ENCODE data around the gene TRPM3. TPM values are rescaled to one million over a fixed set of nuclear protein-coding genes. Genes with fewer than 3 reads are reported as not detected.
"Not testable (repeated sequence)": the region's sequence is repeated elsewhere in the genome, so short reads cannot be mapped to it uniquely, and the experiment has no call there.

The TRPM3 gene
- total RNA-seq, 2 donors from 2014 or later, result 0.02 TPM; not detected in 1

DNA sequence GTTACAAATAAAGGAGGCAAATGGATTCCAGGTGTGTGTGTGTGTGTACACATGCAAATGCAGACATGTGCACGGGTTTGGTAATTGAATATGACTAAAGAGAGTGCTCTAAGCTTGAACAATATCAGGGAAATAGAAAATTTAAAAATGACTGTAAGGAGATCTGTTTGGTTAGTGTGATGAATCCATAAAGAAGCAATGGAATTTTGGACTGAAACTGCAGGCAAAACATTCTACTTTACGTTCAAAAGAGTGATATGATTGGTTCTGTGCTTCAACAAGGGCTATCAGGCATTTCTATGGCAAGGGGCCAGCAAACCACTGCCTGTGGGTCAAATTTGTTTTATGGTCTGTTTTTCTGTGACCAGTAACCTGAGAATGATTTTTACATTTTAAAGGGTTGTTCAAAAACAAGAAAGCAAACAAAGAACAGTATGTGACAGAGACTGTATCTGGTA is 374.1 kb downstream of the TRPM3 start:
- ATAC-seq (no peak), DNase-seq (ENCODE audit: low spot score in 2 of 2) (no peak)
- Mint-ChIP-seq H3K9me3 (peaks cover 0 to 5% of the 10 kb centered on the region in 2 donors), H3K27ac (no peak overlapping the region), H3K36me3 (no peaks in the 10 kb centered on the region)

DNA sequence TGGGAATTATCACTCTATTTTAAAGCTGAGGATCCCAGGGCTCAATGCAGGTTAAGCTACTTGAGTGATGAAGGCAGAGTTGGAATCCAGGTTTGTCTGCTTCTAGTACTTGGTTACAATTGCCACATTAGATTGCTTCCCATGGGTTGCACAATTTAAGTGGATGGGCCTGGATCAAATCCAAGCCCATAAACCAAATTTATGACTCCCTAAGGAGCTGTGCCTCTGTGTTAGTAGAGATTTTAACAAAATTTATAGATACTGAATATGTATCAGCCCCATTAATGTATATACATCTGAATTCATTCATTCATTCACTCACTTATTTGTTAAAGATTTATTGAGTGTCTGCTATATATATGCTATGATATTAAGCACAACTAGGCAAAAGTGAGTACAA is 374.7 kb downstream of the TRPM3 start:
- DNase-seq (ENCODE audit: low spot score in 2 of 2) (no peak), ATAC-seq (no peak)
- H3K36me3 Mint-ChIP-seq, result no peaks in the 10 kb centered on the region
- H3K27ac Mint-ChIP-seq, result no peak overlapping the region
- H3K9me3 Mint-ChIP-seq, result peaks cover 0 to 5% of the 10 kb centered on the region in 2 donors

DNA sequence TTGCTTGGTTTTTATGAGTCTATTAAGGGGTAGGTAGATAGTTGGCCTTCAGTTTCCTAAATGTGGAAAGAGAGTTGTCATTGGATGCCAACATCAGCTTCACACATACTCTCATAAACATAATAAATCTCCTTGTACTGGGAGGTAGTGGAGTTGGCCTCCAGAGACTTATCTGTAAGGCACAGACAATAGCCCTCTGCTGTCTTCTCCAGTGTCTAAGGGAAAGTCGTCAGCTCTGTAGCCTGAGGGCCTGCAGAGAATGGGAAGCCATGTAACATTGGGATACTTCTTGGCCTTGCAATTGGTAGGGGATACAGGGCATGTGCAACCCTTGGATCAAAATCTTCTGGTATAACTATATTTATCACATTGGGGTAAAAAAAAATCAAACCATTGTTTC is 375.1 kb downstream of the TRPM3 start:
- H3K9me3 Mint-ChIP-seq, result peaks cover 0 to 5% of the 10 kb centered on the region in 2 donors
- H3K36me3 Mint-ChIP-seq, result no peaks in the 10 kb centered on the region
- DNase-seq (ENCODE audit: low spot score in 2 of 2), result no peak
- H3K27ac Mint-ChIP-seq, result no peak overlapping the region
- no peak for ATAC-seq

DNA sequence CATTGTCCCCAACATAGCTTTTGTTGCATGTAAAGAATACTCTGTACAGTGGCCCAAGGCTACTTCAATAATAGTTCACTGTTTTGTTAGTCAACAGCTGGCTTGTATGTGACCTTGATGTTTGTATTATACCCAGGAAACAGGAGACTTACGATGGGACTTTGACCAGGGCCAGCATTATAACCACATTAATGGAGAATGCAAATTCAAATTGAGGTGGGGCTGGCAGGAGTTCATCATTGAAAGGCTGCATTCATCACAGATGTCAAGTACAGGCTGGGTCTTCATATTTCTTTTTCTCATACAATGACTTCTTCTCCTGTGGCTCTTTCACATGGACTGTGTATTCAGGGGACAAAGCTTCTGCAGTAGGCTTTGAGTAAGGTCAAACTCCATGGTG is 396.6 kb downstream of the TRPM3 start:
- H3K27ac Mint-ChIP-seq; H3K9me3 Mint-ChIP-seq; DNase-seq (ENCODE audit: low spot score in 2 of 2); H3K36me3 Mint-ChIP-seq; ATAC-seq: not testable (repeated sequence)

DNA sequence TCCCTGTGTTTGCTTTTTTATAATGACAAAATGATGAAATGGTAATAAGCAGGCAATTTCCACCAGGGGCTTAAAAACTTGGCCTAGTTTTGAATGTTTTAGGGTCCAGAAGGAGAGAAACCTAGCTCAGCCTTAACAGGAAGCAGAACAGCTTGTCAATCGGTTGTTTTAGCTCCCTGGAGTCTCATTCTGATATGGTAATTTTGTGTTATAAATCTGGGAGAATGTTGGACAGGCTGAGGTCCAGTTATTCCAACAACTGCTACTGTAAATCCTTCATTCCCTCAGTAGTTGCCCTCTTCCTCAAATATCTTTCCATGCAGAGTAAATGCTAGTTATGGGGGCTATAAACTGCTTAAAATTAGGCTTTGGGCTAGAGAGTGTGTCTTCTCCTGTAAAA is 397.4 kb downstream of the TRPM3 start:
- DNase-seq (ENCODE audit: low spot score in 2 of 2); H3K36me3 Mint-ChIP-seq; H3K9me3 Mint-ChIP-seq; H3K27ac Mint-ChIP-seq; ATAC-seq: not testable (repeated sequence)

DNA sequence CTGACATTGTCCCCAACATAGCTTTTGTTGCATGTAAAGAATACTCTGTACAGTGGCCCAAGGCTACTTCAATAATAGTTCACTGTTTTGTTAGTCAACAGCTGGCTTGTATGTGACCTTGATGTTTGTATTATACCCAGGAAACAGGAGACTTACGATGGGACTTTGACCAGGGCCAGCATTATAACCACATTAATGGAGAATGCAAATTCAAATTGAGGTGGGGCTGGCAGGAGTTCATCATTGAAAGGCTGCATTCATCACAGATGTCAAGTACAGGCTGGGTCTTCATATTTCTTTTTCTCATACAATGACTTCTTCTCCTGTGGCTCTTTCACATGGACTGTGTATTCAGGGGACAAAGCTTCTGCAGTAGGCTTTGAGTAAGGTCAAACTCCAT is 414.6 kb downstream of the TRPM3 start:
- H3K27ac Mint-ChIP-seq; H3K36me3 Mint-ChIP-seq; DNase-seq (ENCODE audit: low spot score in 2 of 2); ATAC-seq; H3K9me3 Mint-ChIP-seq: not testable (repeated sequence)

DNA sequence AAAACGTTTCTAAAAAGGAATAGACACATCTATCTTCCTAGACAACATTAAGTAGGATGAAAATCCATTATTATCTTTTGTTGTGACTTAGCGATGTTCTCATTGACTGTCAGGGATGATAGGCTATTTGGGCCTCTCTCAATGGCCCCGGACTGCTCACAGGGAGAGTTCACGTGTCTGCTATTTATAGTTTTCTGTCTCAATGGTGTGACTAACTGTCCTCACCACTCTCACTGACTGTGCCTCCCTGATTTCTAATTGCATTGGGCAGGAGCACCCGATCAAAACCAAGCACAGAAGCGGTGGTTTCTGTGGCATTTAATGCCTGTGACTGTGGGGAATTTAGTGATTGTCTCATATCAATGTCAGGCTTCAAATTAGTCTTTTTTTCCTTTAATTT is 420.3 kb downstream of the TRPM3 start:
- DNase-seq (ENCODE audit: low spot score in 2 of 2) (no peak), ATAC-seq (no peak)
- Mint-ChIP-seq H3K9me3 (no peaks in the 10 kb centered on the region), H3K27ac (no peak overlapping the region), H3K36me3 (no peaks in the 10 kb centered on the region)

DNA sequence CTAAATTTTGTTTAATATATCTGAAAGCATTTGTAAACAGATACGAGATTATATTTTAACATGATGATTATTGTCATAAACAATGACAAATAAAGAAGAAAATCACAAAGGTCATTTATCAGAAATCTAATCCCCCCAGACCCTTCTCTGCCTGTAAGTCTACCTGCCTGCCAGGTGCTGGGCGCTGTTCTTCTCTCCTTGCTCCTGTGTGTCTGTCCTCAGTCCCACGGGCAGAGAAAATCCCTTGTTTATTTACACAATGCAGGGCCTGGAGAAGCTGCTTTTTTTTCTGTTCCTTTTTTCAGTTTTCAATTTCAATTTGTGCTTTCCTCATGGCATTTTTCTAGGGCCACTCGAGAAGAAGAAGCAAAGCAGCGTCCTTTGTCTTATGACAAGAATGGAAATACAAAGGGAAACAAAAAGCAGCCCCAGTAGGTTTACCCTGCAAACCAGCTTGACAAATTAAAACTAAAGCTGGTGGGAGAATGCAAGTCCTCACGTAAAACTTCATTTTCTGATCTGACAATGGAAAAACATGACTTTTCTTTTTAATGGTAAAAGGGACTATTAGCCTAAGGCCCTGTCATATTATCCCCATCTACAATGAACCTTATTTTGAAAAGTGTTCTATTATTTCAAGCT is 424.6 kb downstream of the TRPM3 start:
- ATAC-seq, result no peak
- Mint-ChIP-seq H3K9me3 (no peaks in the 10 kb centered on the region), H3K27ac (no peak overlapping the region), H3K36me3 (no peaks in the 10 kb centered on the region)
- no peak for DNase-seq (ENCODE audit: low spot score in 2 of 2)

DNA sequence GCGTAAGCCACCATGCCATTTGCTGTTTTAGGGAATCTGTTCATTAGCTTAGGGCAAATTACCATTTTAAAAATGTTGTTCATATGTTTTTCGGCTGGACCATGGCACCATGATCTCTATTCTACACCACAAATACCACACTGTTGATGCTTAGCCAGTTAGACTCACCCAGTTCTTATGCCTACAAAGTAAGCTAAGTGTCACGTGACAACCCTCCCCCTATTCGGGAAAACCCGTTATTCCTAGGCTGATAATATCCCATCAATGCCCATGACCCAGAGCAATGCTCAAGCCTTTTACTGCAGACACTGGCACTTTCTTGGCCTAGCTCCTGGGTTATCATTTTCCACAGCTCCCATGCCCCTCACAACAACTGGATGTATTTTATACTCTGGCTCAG is 426.7 kb downstream of the TRPM3 start:
- ATAC-seq (no peak), DNase-seq (ENCODE audit: low spot score in 2 of 2) (no peak)
- no peaks in the 10 kb centered on the region for H3K36me3 Mint-ChIP-seq
- H3K27ac Mint-ChIP-seq, result no peak overlapping the region
- H3K9me3 Mint-ChIP-seq, result no peaks in the 10 kb centered on the region

DNA sequence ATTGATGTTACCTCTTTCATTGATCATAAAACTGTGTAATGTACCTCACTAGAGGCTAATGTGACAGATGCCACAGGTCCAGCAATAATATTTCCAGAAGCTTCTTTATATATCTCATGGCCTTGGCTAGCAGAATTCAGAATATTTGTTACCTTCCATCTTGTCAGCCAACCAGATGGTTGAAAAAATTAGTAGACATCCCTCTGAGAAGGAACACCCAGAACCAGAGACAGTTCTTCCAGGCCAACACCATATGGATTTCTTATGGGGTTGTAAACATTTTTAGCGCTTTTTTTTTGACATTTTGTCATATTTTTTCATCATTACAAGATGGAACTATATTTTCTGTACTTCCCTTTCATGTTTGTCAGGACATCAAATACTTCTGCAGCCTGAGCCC is 428.2 kb downstream of the TRPM3 start:
- H3K9me3 Mint-ChIP-seq, result no peaks in the 10 kb centered on the region
- no peak overlapping the region for H3K27ac Mint-ChIP-seq
- ATAC-seq, result no peak
- H3K36me3 Mint-ChIP-seq, result no peaks in the 10 kb centered on the region
- DNase-seq (ENCODE audit: low spot score in 2 of 2), result no peak

DNA sequence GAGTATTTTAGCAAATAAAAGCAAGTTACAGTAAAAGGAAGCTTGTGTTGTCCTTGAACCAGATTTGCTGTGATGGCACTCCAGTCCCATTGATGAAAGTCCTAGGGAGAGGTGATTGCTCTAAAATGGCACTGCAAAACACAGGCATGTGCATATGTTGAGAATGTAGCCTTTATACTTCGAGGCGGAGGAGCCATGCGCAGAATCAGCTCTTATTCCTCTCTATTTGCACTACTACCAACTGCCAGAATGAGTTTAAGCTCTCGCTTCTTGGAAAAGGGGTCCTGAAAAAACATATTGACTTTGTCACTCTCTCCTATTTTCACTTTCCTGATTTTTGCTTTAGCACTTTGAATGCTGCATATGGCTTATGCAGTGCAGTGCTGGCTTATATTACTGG is 429.0 kb downstream of the TRPM3 start:
- Mint-ChIP-seq H3K27ac (no peak overlapping the region), H3K9me3 (no peaks in the 10 kb centered on the region), H3K36me3 (no peaks in the 10 kb centered on the region)
- DNase-seq (ENCODE audit: low spot score in 2 of 2) (no peak), ATAC-seq (no peak)

DNA sequence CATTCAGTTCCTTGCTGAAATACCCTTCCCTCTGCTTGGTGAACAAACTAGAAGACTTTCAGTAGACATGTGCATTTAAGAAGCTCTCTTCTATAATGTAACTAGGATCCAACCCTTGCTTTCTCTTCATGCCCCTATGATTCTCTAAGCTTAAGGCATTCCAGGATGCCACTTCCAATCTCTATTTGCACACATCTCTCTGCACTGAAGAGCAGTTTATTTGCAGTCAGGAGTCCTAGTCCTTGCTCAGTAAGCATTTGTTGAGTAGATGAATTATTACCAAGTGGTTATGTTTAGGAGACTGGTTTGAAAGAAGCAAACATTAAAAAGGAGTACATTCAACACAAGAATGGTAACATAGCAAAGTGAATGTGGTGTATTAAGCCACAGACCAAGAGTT is 432.7 kb downstream of the TRPM3 start:
- DNase-seq (ENCODE audit: low spot score in 2 of 2), result no peak

DNA sequence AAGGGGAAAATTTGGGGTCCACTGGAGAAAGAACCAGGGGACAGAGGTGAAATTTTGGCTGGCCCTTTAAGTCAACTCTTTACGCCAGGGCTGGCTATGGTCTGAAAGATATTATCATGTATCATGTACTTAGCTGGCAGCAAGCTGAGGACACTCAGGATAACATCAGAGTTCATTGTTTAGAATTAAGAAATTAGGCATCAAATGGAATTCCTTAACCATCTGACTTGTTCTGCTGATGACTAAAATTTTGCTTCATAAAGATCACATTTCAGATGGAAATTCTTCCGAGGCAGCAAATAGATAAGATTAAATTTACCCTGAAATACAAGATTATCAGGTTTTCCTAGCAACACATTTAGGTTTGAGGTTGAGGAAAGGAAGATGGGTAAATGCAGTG is 437.6 kb downstream of the TRPM3 start:
- Mint-ChIP-seq H3K27ac (no peak overlapping the region), H3K9me3 (no peaks in the 10 kb centered on the region), H3K36me3 (no peaks in the 10 kb centered on the region)
- ATAC-seq (no peak), DNase-seq (ENCODE audit: low spot score in 2 of 2) (no peak)

More for the DNA sequence above, 432.7 kb downstream of the TRPM3 start:
- Mint-ChIP-seq H3K27ac (no peak overlapping the region), H3K9me3 (no peaks in the 10 kb centered on the region), H3K36me3 (no peaks in the 10 kb centered on the region)
- no peak for ATAC-seq

DNA sequence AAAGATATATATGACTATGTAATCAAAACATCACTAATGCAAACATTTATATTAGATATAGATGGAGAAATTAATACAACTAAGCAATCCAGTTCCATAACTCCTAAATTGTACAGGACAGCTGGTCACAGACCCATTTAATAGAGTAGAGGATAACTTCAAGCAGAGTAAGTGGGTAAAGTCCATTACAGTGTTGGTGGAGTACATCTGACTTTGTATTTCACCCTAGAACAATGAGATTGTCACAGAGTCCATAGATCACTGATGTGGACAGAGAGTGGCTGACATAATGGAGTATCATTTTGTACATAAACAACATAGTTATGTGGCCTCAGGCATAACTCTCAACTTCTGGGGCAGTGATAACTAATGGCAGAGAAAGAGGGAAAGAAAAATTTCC is 439.1 kb downstream of the TRPM3 start:
- no peak for DNase-seq (ENCODE audit: low spot score in 2 of 2)
- no peaks in the 10 kb centered on the region for H3K36me3 Mint-ChIP-seq
- no peak overlapping the region for H3K27ac Mint-ChIP-seq
- H3K9me3 Mint-ChIP-seq, result no peaks in the 10 kb centered on the region
- no peak for ATAC-seq

DNA sequence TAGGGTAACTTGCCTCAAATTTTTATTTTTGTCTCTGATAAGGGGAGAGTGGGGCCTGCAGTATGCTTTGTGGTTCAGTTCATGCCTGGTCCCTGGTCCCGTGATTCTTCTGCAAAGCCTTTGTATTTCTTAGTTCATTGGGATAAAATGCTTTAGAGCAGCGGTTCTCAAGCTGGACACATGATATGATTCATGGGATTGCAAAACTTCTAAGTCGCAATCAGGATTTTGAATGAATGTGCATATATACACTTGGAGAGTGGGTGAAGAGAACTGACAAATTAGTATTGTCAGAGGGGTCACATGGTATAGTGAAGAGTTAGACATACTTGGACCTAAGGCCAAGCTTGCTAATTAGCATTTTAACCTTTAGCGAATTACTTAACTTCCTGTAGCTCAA is 441.6 kb downstream of the TRPM3 start:
- H3K36me3 Mint-ChIP-seq, result no peaks in the 10 kb centered on the region
- DNase-seq (ENCODE audit: low spot score in 2 of 2) (no peak), ATAC-seq (no peak)
- no peak overlapping the region for H3K27ac Mint-ChIP-seq
- H3K9me3 Mint-ChIP-seq, result no peaks in the 10 kb centered on the region

DNA sequence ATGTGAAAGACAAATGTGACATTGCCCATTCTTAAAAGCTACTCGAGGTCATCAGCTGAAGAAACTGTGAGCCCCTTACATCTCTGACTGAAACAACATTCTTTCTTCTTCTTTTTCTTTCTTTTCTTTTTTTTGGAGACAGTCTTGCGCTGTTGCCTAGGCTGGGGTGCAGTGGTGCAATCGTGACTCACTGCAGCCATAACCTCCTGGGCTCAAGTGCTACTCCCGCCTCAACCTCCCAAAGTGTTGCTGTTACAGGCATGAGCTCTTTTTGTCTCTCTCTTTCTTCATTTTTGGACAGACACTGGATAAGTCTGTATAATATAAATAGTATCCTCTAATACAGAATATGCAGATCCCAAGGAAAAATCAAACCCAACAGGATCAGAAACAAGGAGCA is 443.3 kb downstream of the TRPM3 start:
- DNase-seq (ENCODE audit: low spot score in 2 of 2) (no peak), ATAC-seq (no peak)
- Mint-ChIP-seq H3K36me3 (no peaks in the 10 kb centered on the region), H3K27ac (no peak overlapping the region), H3K9me3 (no peaks in the 10 kb centered on the region)

DNA sequence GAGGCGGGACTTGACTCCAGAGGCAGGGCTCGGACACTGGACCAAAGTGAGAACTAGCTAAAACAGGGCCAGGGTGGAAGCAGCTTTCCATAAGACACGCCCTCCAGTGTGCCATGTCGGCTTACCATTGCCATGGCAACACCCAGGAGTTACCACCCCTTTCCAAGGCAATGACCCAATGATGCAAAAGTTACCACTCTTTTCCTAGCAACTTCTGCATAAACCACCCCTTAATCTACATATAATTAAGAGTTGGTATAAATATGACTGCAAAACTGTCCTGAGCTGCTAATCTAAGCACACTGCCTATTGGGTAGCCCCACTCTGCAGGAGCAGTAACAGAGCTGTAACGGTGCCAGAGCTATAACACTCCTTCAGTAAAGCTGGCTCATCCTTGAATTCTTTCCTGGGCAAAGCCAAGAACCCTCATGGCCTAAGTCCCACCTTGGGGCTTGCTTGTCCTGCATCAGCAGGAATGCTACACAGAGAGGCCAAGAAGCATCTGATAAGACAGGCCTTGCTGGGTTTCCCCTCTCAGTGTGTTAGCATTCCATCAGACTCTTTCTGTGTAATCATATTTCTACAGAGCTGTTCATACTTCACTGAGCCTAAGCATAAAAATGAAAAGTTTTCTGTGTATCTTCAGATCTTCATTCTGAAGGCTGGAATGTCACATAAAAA is 444.2 kb downstream of the TRPM3 start:
- H3K9me3 Mint-ChIP-seq, result no peaks in the 10 kb centered on the region
- ATAC-seq (no peak), DNase-seq (ENCODE audit: low spot score in 2 of 2) (no peak)
- H3K36me3 Mint-ChIP-seq, result no peaks in the 10 kb centered on the region
- no peak overlapping the region for H3K27ac Mint-ChIP-seq

DNA sequence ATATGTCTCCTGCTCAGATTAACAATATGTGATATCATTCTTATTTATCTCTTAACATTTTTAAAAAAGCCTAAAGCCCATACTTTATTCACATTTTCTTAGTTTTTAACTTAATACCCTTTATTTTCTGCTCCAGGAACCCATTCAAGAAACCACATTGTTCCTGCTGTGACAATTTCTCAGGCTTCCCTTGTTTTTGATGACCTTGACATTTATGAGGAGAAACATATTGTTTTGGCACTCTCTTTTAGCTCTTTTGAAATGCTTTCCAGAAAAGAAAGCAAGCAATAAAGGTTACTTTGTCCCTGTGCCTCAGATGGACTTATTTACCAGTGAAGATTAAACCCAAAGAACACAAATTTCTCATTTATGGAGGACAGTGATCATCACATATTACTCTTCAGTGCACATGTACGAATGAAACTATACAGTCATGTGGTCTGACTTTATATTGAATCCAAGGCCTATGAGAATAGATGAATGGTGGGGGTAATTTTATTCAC is 445.5 kb downstream of the TRPM3 start:
- no peak overlapping the region for H3K27ac Mint-ChIP-seq
- no peaks in the 10 kb centered on the region for H3K9me3 Mint-ChIP-seq
- H3K36me3 Mint-ChIP-seq, result no peaks in the 10 kb centered on the region
- DNase-seq (ENCODE audit: low spot score in 2 of 2) (no peak), ATAC-seq (no peak)

Measured in activated naive CD4-positive, alpha-beta T cell treated with anti-CD3 and anti-CD28 coated beads, Interleukin-2, amount 50 U/mL, for 72 hours (primary cell).